GM12874 (cell line): ENCODE measurements around the gene TMEM37.

Source experiments
- CTCF ChIP-seq: IDR thresholded peaks from 2 replicates; pipeline ENCODE4 v1.5.1; 2011; ENCODE audit warnings: low read depth, mild to moderate bottlenecking, control low read depth, low read length, moderate library complexity; ENCODE audit not compliant: insufficient read depth

Gene TMEM37

GRCh38 chr2:119436993-119437772, 5.5 kb downstream of the TMEM37 start:
- TF ChIP-seq CTCF = no peak

GRCh38 chr2:119438128-119438656, 6.5 kb downstream of the TMEM37 start:
- no peak for TF ChIP-seq CTCF

GRCh38 chr2:119438726-119439284, 7.2 kb downstream of the TMEM37 start:
- TF ChIP-seq CTCF = no peak

- no peak for TF ChIP-seq CTCF
Measured at GRCh38 chr2:119439574-119440500, 8.2 kb downstream of the TMEM37 start.

- TF ChIP-seq CTCF = no peak
Measured at GRCh38 chr2:119440501-119440870, 8.8 kb downstream of the TMEM37 start.

GRCh38 chr2:119440873-119441272, 9.2 kb downstream of the TMEM37 start:
- no peak for TF ChIP-seq CTCF
